ENCODE results near the gene ANKRD13C.

ANKRD13C gene

GRCh38 chr1:70354332-70355110 lies at the start of gene ANKRD13C:
Gene ANKRD13C, minus strand, starts transcription at chr1:70354722. Its CDS starts 314 bp downstream, at chr1:70354408.
- Histone ChIP-seq H3K4me3 (ENCODE audit: low read length) (peak within 1 kb of the TSS; percentile 89), H3K9ac (ENCODE audit: low read length) (peak within 1 kb of the TSS; percentile 97), H3K9me3 (ENCODE audit: control insufficient read depth, low read length) (no peaks in the 10 kb centered on the region), H3K4me1 (ENCODE audit: control insufficient read depth, insufficient read depth, low read length) (peaks cover 4% of the 10 kb centered on the region), H3K36me3 (ENCODE audit: control insufficient read depth, insufficient read depth, low read length) (no peaks in the 10 kb centered on the region), H3K27me3 (ENCODE audit: control insufficient read depth, insufficient read depth, low read length) (no peaks in the 10 kb centered on the region)

- H3K9ac ChIP-seq (ENCODE audit: low read length), result no peak overlapping the region
- H3K4me3 ChIP-seq (ENCODE audit: low read length), result no peak overlapping the region
- H3K9me3 ChIP-seq (ENCODE audit: control insufficient read depth, low read length), result no peaks in the 10 kb centered on the region
- no peaks in the 10 kb centered on the region for H3K4me1 ChIP-seq (ENCODE audit: control insufficient read depth, insufficient read depth, low read length)
- peaks cover 4% of the 10 kb centered on the region for H3K27me3 ChIP-seq (ENCODE audit: control insufficient read depth, insufficient read depth, low read length)
- no peaks in the 10 kb centered on the region for H3K36me3 ChIP-seq (ENCODE audit: control insufficient read depth, insufficient read depth, low read length)
These were observed 49.2 kb upstream of the ANKRD13C start for GRCh38 chr1:70403759-70404158.

GRCh38 chr1:70401974-70402373 lies 47.5 kb upstream of the ANKRD13C start:
- H3K9ac ChIP-seq (ENCODE audit: low read length), result no peak overlapping the region
- H3K36me3 ChIP-seq (ENCODE audit: control insufficient read depth, insufficient read depth, low read length), result no peaks in the 10 kb centered on the region
- no peak overlapping the region for H3K4me3 ChIP-seq (ENCODE audit: low read length)
- H3K27me3 ChIP-seq (ENCODE audit: control insufficient read depth, insufficient read depth, low read length), result peaks cover 4% of the 10 kb centered on the region
- H3K4me1 ChIP-seq (ENCODE audit: control insufficient read depth, insufficient read depth, low read length), result no peaks in the 10 kb centered on the region
- H3K9me3 ChIP-seq (ENCODE audit: control insufficient read depth, low read length), result no peaks in the 10 kb centered on the region

- Histone ChIP-seq H3K27me3 (ENCODE audit: control insufficient read depth, insufficient read depth, low read length) (no peaks in the 10 kb centered on the region), H3K4me3 (ENCODE audit: low read length) (no peak overlapping the region), H3K9me3 (ENCODE audit: control insufficient read depth, low read length) (no peaks in the 10 kb centered on the region), H3K4me1 (ENCODE audit: control insufficient read depth, insufficient read depth, low read length) (no peaks in the 10 kb centered on the region), H3K36me3 (ENCODE audit: control insufficient read depth, insufficient read depth, low read length) (no peaks in the 10 kb centered on the region), H3K9ac (ENCODE audit: low read length) (no peak overlapping the region)
These were observed 45.8 kb upstream of the ANKRD13C start for GRCh38 chr1:70400335-70400734.

- H3K9me3 ChIP-seq (ENCODE audit: control insufficient read depth, low read length), result no peaks in the 10 kb centered on the region
- H3K4me1 ChIP-seq (ENCODE audit: control insufficient read depth, insufficient read depth, low read length), result no peaks in the 10 kb centered on the region
- no peaks in the 10 kb centered on the region for H3K36me3 ChIP-seq (ENCODE audit: control insufficient read depth, insufficient read depth, low read length)
- no peak overlapping the region for H3K4me3 ChIP-seq (ENCODE audit: low read length)
- H3K9ac ChIP-seq (ENCODE audit: low read length), result no peak overlapping the region
- no peaks in the 10 kb centered on the region for H3K27me3 ChIP-seq (ENCODE audit: control insufficient read depth, insufficient read depth, low read length)
These were observed 42.5 kb upstream of the ANKRD13C start for GRCh38 chr1:70397013-70397412.

GRCh38 chr1:70396607-70397006 lies 42.1 kb upstream of the ANKRD13C start:
- no peak overlapping the region for H3K9ac ChIP-seq (ENCODE audit: low read length)
- H3K36me3 ChIP-seq (ENCODE audit: control insufficient read depth, insufficient read depth, low read length), result no peaks in the 10 kb centered on the region
- H3K4me1 ChIP-seq (ENCODE audit: control insufficient read depth, insufficient read depth, low read length), result no peaks in the 10 kb centered on the region
- H3K27me3 ChIP-seq (ENCODE audit: control insufficient read depth, insufficient read depth, low read length), result no peaks in the 10 kb centered on the region
- no peak overlapping the region for H3K4me3 ChIP-seq (ENCODE audit: low read length)
- H3K9me3 ChIP-seq (ENCODE audit: control insufficient read depth, low read length), result no peaks in the 10 kb centered on the region

- Histone ChIP-seq H3K36me3 (ENCODE audit: control insufficient read depth, insufficient read depth, low read length) (no peaks in the 10 kb centered on the region), H3K4me3 (ENCODE audit: low read length) (no peak overlapping the region)
These were observed 38.1 kb upstream of the ANKRD13C start for GRCh38 chr1:70392626-70393025.

GRCh38 chr1:70387507-70387906 lies 33.0 kb upstream of the ANKRD13C start:
- no peak overlapping the region for H3K9ac ChIP-seq (ENCODE audit: low read length)
- H3K9me3 ChIP-seq (ENCODE audit: control insufficient read depth, low read length), result no peaks in the 10 kb centered on the region
- no peaks in the 10 kb centered on the region for H3K36me3 ChIP-seq (ENCODE audit: control insufficient read depth, insufficient read depth, low read length)
- no peaks in the 10 kb centered on the region for H3K4me1 ChIP-seq (ENCODE audit: control insufficient read depth, insufficient read depth, low read length)
- no peaks in the 10 kb centered on the region for H3K27me3 ChIP-seq (ENCODE audit: control insufficient read depth, insufficient read depth, low read length)
- H3K4me3 ChIP-seq (ENCODE audit: low read length), result no peak overlapping the region

More at GRCh38 chr1:70392626-70393025, 38.1 kb upstream of the ANKRD13C start:
- Histone ChIP-seq H3K9me3 (ENCODE audit: control insufficient read depth, low read length) (no peaks in the 10 kb centered on the region), H3K4me1 (ENCODE audit: control insufficient read depth, insufficient read depth, low read length) (no peaks in the 10 kb centered on the region), H3K9ac (ENCODE audit: low read length) (no peak overlapping the region), H3K27me3 (ENCODE audit: control insufficient read depth, insufficient read depth, low read length) (no peaks in the 10 kb centered on the region)

GRCh38 chr1:70386121-70386520 lies 31.6 kb upstream of the ANKRD13C start:
- Histone ChIP-seq H3K4me1 (ENCODE audit: control insufficient read depth, insufficient read depth, low read length) (no peaks in the 10 kb centered on the region), H3K9me3 (ENCODE audit: control insufficient read depth, low read length) (no peaks in the 10 kb centered on the region), H3K27me3 (ENCODE audit: control insufficient read depth, insufficient read depth, low read length) (no peaks in the 10 kb centered on the region), H3K9ac (ENCODE audit: low read length) (no peak overlapping the region), H3K36me3 (ENCODE audit: control insufficient read depth, insufficient read depth, low read length) (no peaks in the 10 kb centered on the region), H3K4me3 (ENCODE audit: low read length) (no peak overlapping the region)

GRCh38 chr1:70385477-70385876 lies 31.0 kb upstream of the ANKRD13C start:
- Histone ChIP-seq H3K36me3 (ENCODE audit: control insufficient read depth, insufficient read depth, low read length) (no peaks in the 10 kb centered on the region), H3K4me1 (ENCODE audit: control insufficient read depth, insufficient read depth, low read length) (no peaks in the 10 kb centered on the region), H3K27me3 (ENCODE audit: control insufficient read depth, insufficient read depth, low read length) (no peaks in the 10 kb centered on the region), H3K9ac (ENCODE audit: low read length) (no peak overlapping the region), H3K4me3 (ENCODE audit: low read length) (no peak overlapping the region), H3K9me3 (ENCODE audit: control insufficient read depth, low read length) (no peaks in the 10 kb centered on the region)

GRCh38 chr1:70384542-70384941 lies 30.0 kb upstream of the ANKRD13C start:
- no peaks in the 10 kb centered on the region for H3K27me3 ChIP-seq (ENCODE audit: control insufficient read depth, insufficient read depth, low read length)
- H3K4me3 ChIP-seq (ENCODE audit: low read length), result no peak overlapping the region
- H3K4me1 ChIP-seq (ENCODE audit: control insufficient read depth, insufficient read depth, low read length), result no peaks in the 10 kb centered on the region
- no peak overlapping the region for H3K9ac ChIP-seq (ENCODE audit: low read length)
- no peaks in the 10 kb centered on the region for H3K9me3 ChIP-seq (ENCODE audit: control insufficient read depth, low read length)
- no peaks in the 10 kb centered on the region for H3K36me3 ChIP-seq (ENCODE audit: control insufficient read depth, insufficient read depth, low read length)

GRCh38 chr1:70383483-70383882 lies 29.0 kb upstream of the ANKRD13C start:
- Histone ChIP-seq H3K4me3 (ENCODE audit: low read length) (no peak overlapping the region), H3K9ac (ENCODE audit: low read length) (no peak overlapping the region), H3K36me3 (ENCODE audit: control insufficient read depth, insufficient read depth, low read length) (no peaks in the 10 kb centered on the region), H3K4me1 (ENCODE audit: control insufficient read depth, insufficient read depth, low read length) (no peaks in the 10 kb centered on the region), H3K27me3 (ENCODE audit: control insufficient read depth, insufficient read depth, low read length) (no peaks in the 10 kb centered on the region), H3K9me3 (ENCODE audit: control insufficient read depth, low read length) (no peaks in the 10 kb centered on the region)

Measured in mucosa of stomach (tissue), 1 donor.